Loucy (cell line): ENCODE data around the gene CD8A.

ENCODE experiments used
- CTCF ChIP-seq: fragments of 200-600 bp; sonication (generic); conservative IDR thresholded peaks from 2 replicates; pipeline ENCODE4 v1.5.1; 2014; ENCODE audit warnings: mild to moderate bottlenecking, antibody characterized with exemption, low read length
- EZH2phosphoT487 ChIP-seq: fragments of 200-600 bp; IDR thresholded peaks from 2 replicates; pipeline ENCODE4 v1.6.1; 2018; ENCODE audit warnings: antibody characterized with exemption, mild to moderate bottlenecking, moderate library complexity, borderline replicate concordance

- TF ChIP-seq CTCF (no peak), EZH2phosphoT487 (no peak)
Measured at GRCh38 chr2:86821842-86822241, 31.1 kb upstream of the CD8A start.
